GM19463 (cell line): Measurements from ENCODE around the gene DIO3.

Experiments
- ATAC-seq: cut with Tn5 transposase; IDR thresholded peaks from one replicate; pipeline ENCODE4 v1.9.1; 2021; ENCODE audit warnings: mild to moderate bottlenecking, moderate library complexity; ENCODE audit not compliant: unreplicated experiment

The DIO3 gene

GRCh38 chr14:101561145-101561896 is at the start of gene DIO3:
DIO3 (plus strand) TSS chr14:101561495.
- no peak for ATAC-seq

- no peak for ATAC-seq
Measured at GRCh38 chr14:101511620-101512375, 49.5 kb upstream of the DIO3 start.

GRCh38 chr14:101512376-101512695 is 49.0 kb upstream of the DIO3 start:
- no peak for ATAC-seq

- no peak for ATAC-seq
Measured at GRCh38 chr14:101514136-101514535, 47.2 kb upstream of the DIO3 start.

GRCh38 chr14:101516401-101516800 is 44.9 kb upstream of the DIO3 start:
- no peak for ATAC-seq

- no peak for ATAC-seq
Measured at GRCh38 chr14:101518611-101519473, 42.5 kb upstream of the DIO3 start.

- no peak for ATAC-seq
Measured at GRCh38 chr14:101520621-101521472, 40.4 kb upstream of the DIO3 start.

- ATAC-seq = no peak
Measured at GRCh38 chr14:101521473-101521915, 39.8 kb upstream of the DIO3 start.

- ATAC-seq = no peak
Measured at GRCh38 chr14:101521978-101522377, 39.3 kb upstream of the DIO3 start.

GRCh38 chr14:101525640-101526527 is 35.4 kb upstream of the DIO3 start:
- ATAC-seq = no peak

GRCh38 chr14:101527987-101528386 is 33.3 kb upstream of the DIO3 start:
- no peak for ATAC-seq

GRCh38 chr14:101529079-101529478 is 32.2 kb upstream of the DIO3 start:
- no peak for ATAC-seq

GRCh38 chr14:101534198-101534597 is 27.1 kb upstream of the DIO3 start:
- ATAC-seq = no peak

- ATAC-seq = no peak
Measured at GRCh38 chr14:101535232-101535631, 26.1 kb upstream of the DIO3 start.

- no peak for ATAC-seq
Measured at GRCh38 chr14:101535701-101536207, 25.5 kb upstream of the DIO3 start.

- no peak for ATAC-seq
Measured at GRCh38 chr14:101537286-101537685, 24.0 kb upstream of the DIO3 start.

GRCh38 chr14:101538878-101539277 is 22.4 kb upstream of the DIO3 start:
- no peak for ATAC-seq

- no peak for ATAC-seq
Measured at GRCh38 chr14:101539880-101540279, 21.4 kb upstream of the DIO3 start.
